ENCODE results near the gene PRLHR. TPM values are rescaled to one million over a fixed set of nuclear protein-coding genes. Genes with fewer than 3 reads are reported as not detected.

PRLHR gene
- total RNA-seq, 3 donors from 2014 or later = not detected

- Histone ChIP-seq H3K36me3 (no peaks in the 10 kb centered on the region), H3K27me3 (no peaks in the 10 kb centered on the region), H3K4me1 (no peaks in the 10 kb centered on the region), H3K4me3 (no peak overlapping the region), H3K27ac (no peak overlapping the region), H3K9me3 (no peaks in the 10 kb centered on the region)
- intact Hi-C loops (cut with DNase I; ENCODE audit: low total_unique reads) = no loop called here
- no peak for DNase-seq (ENCODE audit: low spot score in 2 of 2)
- TF ChIP-seq CTCF (IDR thresholded peaks at IDR 0.05) (no peak), POLR2AphosphoS5 (IDR thresholded peaks at IDR 0.05) (no peak), POLR2A (IDR thresholded peaks at IDR 0.05) (no peak)
Measured at GRCh38 chr10:118569241-118569881, 26.1 kb downstream of the PRLHR start.

- no peaks in the 10 kb centered on the region for H3K9me3 ChIP-seq
- H3K27ac ChIP-seq = no peak overlapping the region
- DNase-seq (ENCODE audit: low spot score in 2 of 2) = peak in 1 of 2 donors; percentile 35
- intact Hi-C loops (cut with DNase I; ENCODE audit: low total_unique reads) = no loop called here
- no peaks in the 10 kb centered on the region for H3K27me3 ChIP-seq
- H3K4me3 ChIP-seq = peak overlapping the region in 1 of 3 donors; percentile 29
- no peaks in the 10 kb centered on the region for H3K4me1 ChIP-seq
- TF ChIP-seq POLR2AphosphoS5 (IDR thresholded peaks at IDR 0.05) (no peak), CTCF (IDR thresholded peaks at IDR 0.05) (peak; percentile 77 to 94 (median 92))
- H3K36me3 ChIP-seq = no peaks in the 10 kb centered on the region
Measured at GRCh38 chr10:118568327-118568848, 27.1 kb downstream of the PRLHR start.

GRCh38 chr10:118567701-118568248, 27.7 kb downstream of the PRLHR start:
- Histone ChIP-seq H3K9me3 (no peaks in the 10 kb centered on the region), H3K4me3 (no peak overlapping the region), H3K4me1 (no peaks in the 10 kb centered on the region), H3K36me3 (no peaks in the 10 kb centered on the region), H3K27ac (no peak overlapping the region), H3K27me3 (no peaks in the 10 kb centered on the region)
- no peak for TF ChIP-seq POLR2AphosphoS5 (IDR thresholded peaks at IDR 0.05)
- intact Hi-C loops (cut with DNase I; ENCODE audit: low total_unique reads) = no loop called here
- no peak for DNase-seq (ENCODE audit: low spot score in 2 of 2)

- no peaks in the 10 kb centered on the region for H3K4me1 ChIP-seq
- TF ChIP-seq CTCF (IDR thresholded peaks at IDR 0.05) = no peak
- no peak for TF ChIP-seq POLR2A (IDR thresholded peaks at IDR 0.05)
- no peak for TF ChIP-seq POLR2AphosphoS5 (IDR thresholded peaks at IDR 0.05)
- no peak overlapping the region for H3K4me3 ChIP-seq
- no peaks in the 10 kb centered on the region for H3K36me3 ChIP-seq
- DNase-seq (ENCODE audit: low spot score in 2 of 2) = no peak
- no peaks in the 10 kb centered on the region for H3K27me3 ChIP-seq
- intact Hi-C loops (cut with DNase I; ENCODE audit: low total_unique reads) = no loop called here
- no peaks in the 10 kb centered on the region for H3K9me3 ChIP-seq
- no peak overlapping the region for H3K27ac ChIP-seq
Measured at GRCh38 chr10:118566911-118567310, 28.5 kb downstream of the PRLHR start.

- H3K27ac ChIP-seq = no peak overlapping the region
- no peaks in the 10 kb centered on the region for H3K27me3 ChIP-seq
- TF ChIP-seq POLR2AphosphoS5 (IDR thresholded peaks at IDR 0.05) (no peak), CTCF (IDR thresholded peaks at IDR 0.05) (no peak), POLR2A (IDR thresholded peaks at IDR 0.05) (no peak)
- DNase-seq (ENCODE audit: low spot score in 2 of 2) = no peak
- H3K4me1 ChIP-seq = no peaks in the 10 kb centered on the region
- no peaks in the 10 kb centered on the region for H3K36me3 ChIP-seq
- peaks cover 5 to 6% of the 10 kb centered on the region in 2 donors for H3K9me3 ChIP-seq
- no peak overlapping the region for H3K4me3 ChIP-seq
- intact Hi-C loops (cut with DNase I; ENCODE audit: low total_unique reads) = no loop called here
Measured at GRCh38 chr10:118565301-118566075, 30.0 kb downstream of the PRLHR start.

Measured in breast epithelium (tissue), 4 donors.